ENCODE results near the gene FAXDC2. TPM values are rescaled to one million over a fixed set of nuclear protein-coding genes. Genes with fewer than 3 reads are reported as not detected.

FAXDC2 gene
- polyA plus RNA-seq, 1 donor (not counting 4 experiments of a cell fraction or from before 2014, with no cell fraction given), result 4.6 TPM

DNA sequence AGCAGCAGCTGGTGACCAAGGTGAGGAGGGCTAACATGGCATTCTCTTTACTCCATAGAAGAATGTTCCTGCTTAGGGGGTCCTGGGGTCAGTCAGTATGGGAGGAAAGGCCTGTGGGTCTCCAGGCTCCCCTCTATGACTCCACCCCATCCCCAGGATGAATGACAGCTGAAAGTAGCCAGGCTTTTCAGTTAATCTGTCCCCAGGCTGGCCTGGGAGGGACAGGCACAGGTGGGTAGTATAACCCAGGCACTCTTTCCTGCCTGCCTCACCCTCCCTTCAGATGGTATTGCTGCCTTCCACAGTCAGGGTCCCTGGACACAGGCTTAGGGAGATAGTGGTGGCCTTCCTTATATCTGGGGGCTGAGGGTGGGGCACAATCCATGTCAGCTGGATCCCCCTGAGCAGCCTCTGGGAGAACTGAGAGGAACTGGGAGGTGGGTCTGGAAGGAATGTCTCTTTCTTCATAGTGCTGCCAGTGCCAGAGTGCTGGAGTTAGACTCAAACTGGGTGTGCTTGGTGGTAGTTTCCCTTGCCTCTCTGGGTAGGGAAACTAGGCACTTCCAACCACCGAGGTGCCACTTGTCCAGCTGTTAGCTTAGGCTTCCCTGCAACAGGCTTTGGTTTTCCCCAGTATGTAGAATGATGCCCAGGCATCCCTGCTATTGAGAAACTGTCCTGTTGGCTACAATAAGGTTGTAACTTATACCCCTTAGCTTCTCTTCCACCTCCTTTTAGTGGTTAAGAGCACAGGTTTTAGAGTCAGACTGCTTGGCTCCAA, 67.4 kb downstream of the FAXDC2 start:
- Histone ChIP-seq H3K9me1 (ENCODE audit: control insufficient read depth, extremely low read depth, insufficient read depth, low read length) (peaks cover 7% of the 10 kb centered on the region), H3K27ac (ENCODE audit: control insufficient read depth, insufficient read depth, low read length) (no peak overlapping the region), H3K27me3 (ENCODE audit: control insufficient read depth, extremely low read depth, insufficient read depth, low read length) (no peaks in the 10 kb centered on the region), H3K4me1 (ENCODE audit: control insufficient read depth, extremely low read depth, insufficient read depth, low read length) (peaks cover 13% of the 10 kb centered on the region), H3K36me3 (ENCODE audit: control insufficient read depth in 2 of 2, extremely low read depth in 1 of 2, insufficient read depth in 2 of 2, low read length in 2 of 2) (peaks cover 5 to 10% of the 10 kb centered on the region in 2 experiments), H3K4me3 (ENCODE audit: control insufficient read depth in 2 of 3, extremely low read depth in 1 of 3, insufficient read depth in 2 of 3, low read depth in 1 of 3, low read length in 3 of 3) (no peak overlapping the region), H2AFZ (ENCODE audit: control insufficient read depth, low read length) (no peak overlapping the region), H3K79me2 (ENCODE audit: control insufficient read depth, insufficient read depth, low read length) (peaks cover 97% of the 10 kb centered on the region), H4K20me1 (ENCODE audit: control insufficient read depth, extremely low read depth, insufficient read depth, low read length) (peaks cover 58% of the 10 kb centered on the region), H3K9ac (ENCODE audit: control insufficient read depth, extremely low read depth, insufficient read depth, low read length) (no peak overlapping the region), H3K9me3 (ENCODE audit: control insufficient read depth, low read depth, low read length) (no peaks in the 10 kb centered on the region), H3K4me2 (ENCODE audit: control insufficient read depth, extremely low read depth, insufficient read depth, low read depth, low read length) (no peak overlapping the region)
- TF ChIP-seq, protein P1, sequence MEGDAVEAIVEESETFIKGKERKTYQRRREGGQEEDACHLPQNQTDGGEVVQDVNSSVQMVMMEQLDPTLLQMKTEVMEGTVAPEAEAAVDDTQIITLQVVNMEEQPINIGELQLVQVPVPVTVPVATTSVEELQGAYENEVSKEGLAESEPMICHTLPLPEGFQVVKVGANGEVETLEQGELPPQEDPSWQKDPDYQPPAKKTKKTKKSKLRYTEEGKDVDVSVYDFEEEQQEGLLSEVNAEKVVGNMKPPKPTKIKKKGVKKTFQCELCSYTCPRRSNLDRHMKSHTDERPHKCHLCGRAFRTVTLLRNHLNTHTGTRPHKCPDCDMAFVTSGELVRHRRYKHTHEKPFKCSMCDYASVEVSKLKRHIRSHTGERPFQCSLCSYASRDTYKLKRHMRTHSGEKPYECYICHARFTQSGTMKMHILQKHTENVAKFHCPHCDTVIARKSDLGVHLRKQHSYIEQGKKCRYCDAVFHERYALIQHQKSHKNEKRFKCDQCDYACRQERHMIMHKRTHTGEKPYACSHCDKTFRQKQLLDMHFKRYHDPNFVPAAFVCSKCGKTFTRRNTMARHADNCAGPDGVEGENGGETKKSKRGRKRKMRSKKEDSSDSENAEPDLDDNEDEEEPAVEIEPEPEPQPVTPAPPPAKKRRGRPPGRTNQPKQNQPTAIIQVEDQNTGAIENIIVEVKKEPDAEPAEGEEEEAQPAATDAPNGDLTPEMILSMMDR (optimal IDR thresholded peaks at IDR 0.05 in 1 of 3, IDR thresholded peaks at IDR 0.05 in 1 of 3, conservative IDR thresholded peaks at IDR 0.05 in 1 of 3; ENCODE audit: extremely low read depth in 1 of 3, insufficient read depth in 2 of 3, low read length in 3 of 3), result no peak
- TF ChIP-seq EZH2 (IDR thresholded peaks at IDR 0.05; ENCODE audit: low read length), result no peak
- no peak for DNase-seq (ENCODE audit: low read depth, low spot score)
- dilution Hi-C loops (cut with MboI; ENCODE audit: extremely low pct_ligation_motif_present, low sequenced_read_pairs), result loop anchor here (10.0 kb wide), 1 partner anchor 138 kb away; no protein-coding TSS in a partner anchor
- no peak for FAIRE-seq

DNA sequence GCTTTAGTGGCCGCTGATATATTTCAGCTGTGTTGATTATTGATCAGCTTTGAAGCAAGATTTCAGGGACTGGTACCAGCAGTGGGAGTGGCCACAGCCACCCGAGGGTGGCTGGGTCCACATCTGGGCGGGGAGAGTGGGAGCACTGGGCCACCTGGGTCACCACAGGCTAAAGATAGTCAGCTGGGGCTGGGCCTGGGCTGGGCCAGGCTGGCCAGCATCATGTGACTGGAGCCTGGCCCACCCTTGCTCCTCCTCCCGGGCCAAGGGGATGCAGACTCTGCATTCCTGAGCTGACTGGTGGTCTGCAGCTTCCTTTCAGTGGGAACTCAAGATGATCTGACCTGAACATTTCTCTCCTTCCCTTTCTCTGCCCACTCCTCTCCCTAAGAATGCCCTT, 68.1 kb downstream of the FAXDC2 start:
- H2AFZ ChIP-seq (ENCODE audit: control insufficient read depth, low read length), result no peak overlapping the region
- no peak overlapping the region for H3K4me2 ChIP-seq (ENCODE audit: control insufficient read depth, extremely low read depth, insufficient read depth, low read depth, low read length)
- dilution Hi-C loops (cut with MboI; ENCODE audit: extremely low pct_ligation_motif_present, low sequenced_read_pairs), result loop anchor here (10.0 kb wide), 1 partner anchor 138 kb away; no protein-coding TSS in a partner anchor
- FAIRE-seq, result no peak
- TF ChIP-seq EZH2 (IDR thresholded peaks at IDR 0.05; ENCODE audit: low read length), result no peak
- TF ChIP-seq, protein P1 (optimal IDR thresholded peaks at IDR 0.05 in 1 of 3, IDR thresholded peaks at IDR 0.05 in 1 of 3, conservative IDR thresholded peaks at IDR 0.05 in 1 of 3; ENCODE audit: extremely low read depth in 1 of 3, insufficient read depth in 2 of 3, low read length in 3 of 3), result no peak
- H3K27me3 ChIP-seq (ENCODE audit: control insufficient read depth, extremely low read depth, insufficient read depth, low read length), result no peaks in the 10 kb centered on the region
- no peaks in the 10 kb centered on the region for H3K9me3 ChIP-seq (ENCODE audit: control insufficient read depth, low read depth, low read length)
- no peak for DNase-seq (ENCODE audit: low read depth, low spot score)
- peaks cover 7% of the 10 kb centered on the region for H3K9me1 ChIP-seq (ENCODE audit: control insufficient read depth, extremely low read depth, insufficient read depth, low read length)
- H3K27ac ChIP-seq (ENCODE audit: control insufficient read depth, insufficient read depth, low read length), result no peak overlapping the region
- peaks cover 5 to 10% of the 10 kb centered on the region in 2 experiments for H3K36me3 ChIP-seq (ENCODE audit: control insufficient read depth in 2 of 2, extremely low read depth in 1 of 2, insufficient read depth in 2 of 2, low read length in 2 of 2)
- peaks cover 13% of the 10 kb centered on the region for H3K4me1 ChIP-seq (ENCODE audit: control insufficient read depth, extremely low read depth, insufficient read depth, low read length)
- H3K4me3 ChIP-seq (ENCODE audit: control insufficient read depth in 2 of 3, extremely low read depth in 1 of 3, insufficient read depth in 2 of 3, low read depth in 1 of 3, low read length in 3 of 3), result no peak overlapping the region
- H4K20me1 ChIP-seq (ENCODE audit: control insufficient read depth, extremely low read depth, insufficient read depth, low read length), result peaks cover 53% of the 10 kb centered on the region
- no peak overlapping the region for H3K9ac ChIP-seq (ENCODE audit: control insufficient read depth, extremely low read depth, insufficient read depth, low read length)
- peaks cover 97% of the 10 kb centered on the region for H3K79me2 ChIP-seq (ENCODE audit: control insufficient read depth, insufficient read depth, low read length)
